Measurements from ENCODE around the gene DYNC1H1.

Gene DYNC1H1

DNA sequence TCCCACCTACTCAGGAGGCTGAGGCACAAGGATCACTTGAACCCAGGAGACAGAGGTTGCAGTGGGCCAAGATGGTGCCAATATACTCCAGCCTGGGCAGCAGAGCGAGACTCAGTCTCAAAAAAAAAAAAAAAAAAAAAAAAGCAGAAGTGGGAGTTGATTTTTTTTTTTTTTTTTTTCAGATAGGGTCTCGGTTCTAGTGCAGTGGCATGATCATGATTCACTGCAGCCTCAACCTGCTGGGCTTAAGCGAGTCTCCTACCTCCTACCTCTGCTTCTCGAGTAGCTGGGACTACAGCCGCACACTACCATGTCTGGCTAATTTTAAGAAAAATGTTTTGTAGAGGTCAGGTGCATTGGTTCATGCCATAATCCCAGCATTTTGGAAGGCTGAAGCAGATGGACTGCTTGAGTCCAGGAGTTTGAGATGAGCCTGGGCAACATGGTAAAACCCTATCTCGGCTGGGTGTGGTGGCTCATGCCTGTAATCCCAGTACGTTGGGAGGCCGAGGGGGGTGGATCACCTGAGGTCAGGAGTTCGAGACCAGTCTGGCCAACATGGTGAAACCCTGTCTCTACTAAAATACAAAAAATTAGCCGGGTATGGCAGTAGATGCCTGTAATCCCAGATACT, 138.8 kb downstream of the DYNC1H1 start:
- Histone ChIP-seq H3K9me3 (ENCODE audit: control insufficient read depth, low read length) (no peaks in the 10 kb centered on the region), H3K4me3 (ENCODE audit: low read length) (no peak overlapping the region), H3K4me1 (ENCODE audit: control insufficient read depth, insufficient read depth, low read length) (no peaks in the 10 kb centered on the region), H3K27me3 (replicated peaks; ENCODE audit: control insufficient read depth, insufficient read depth, low read length) (no peaks in the 10 kb centered on the region), H3K9ac (ENCODE audit: low read length) (no peak overlapping the region), H3K36me3 (ENCODE audit: control insufficient read depth, insufficient read depth, low read length, severe bottlenecking) (no peaks in the 10 kb centered on the region)
- DNase-seq (ENCODE audit: low read depth): no peak

DNA sequence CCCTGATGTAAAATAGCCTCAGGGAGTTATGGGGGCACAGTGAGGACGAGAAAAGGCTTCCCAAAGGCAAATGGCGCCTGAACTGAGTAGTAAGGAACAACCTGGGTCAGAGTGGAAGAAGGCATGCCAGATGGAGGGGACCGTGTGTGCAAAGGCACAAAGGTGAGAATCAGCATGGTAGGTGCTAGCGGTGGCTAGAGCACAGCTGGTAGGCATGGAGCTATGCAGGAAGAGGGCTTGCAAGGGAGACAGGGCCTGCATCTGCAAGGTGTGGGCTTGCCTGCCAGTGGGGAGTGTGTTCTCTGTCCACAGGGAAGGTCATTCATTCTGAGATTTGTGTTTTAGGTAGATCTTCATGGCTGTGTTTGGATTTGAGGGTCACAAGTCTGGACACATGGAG, 141.0 kb downstream of the DYNC1H1 start:
- Histone ChIP-seq H3K9ac (ENCODE audit: low read length) (no peak overlapping the region), H3K36me3 (ENCODE audit: control insufficient read depth, insufficient read depth, low read length, severe bottlenecking) (no peaks in the 10 kb centered on the region), H3K4me1 (ENCODE audit: control insufficient read depth, insufficient read depth, low read length) (no peaks in the 10 kb centered on the region), H3K9me3 (ENCODE audit: control insufficient read depth, low read length) (no peaks in the 10 kb centered on the region), H3K27me3 (replicated peaks; ENCODE audit: control insufficient read depth, insufficient read depth, low read length) (no peaks in the 10 kb centered on the region), H3K4me3 (ENCODE audit: low read length) (no peak overlapping the region)
- DNase-seq (ENCODE audit: low read depth): no peak

All from adipocyte (in vitro differentiated cells).